Measurements from ENCODE around the gene TSEN34.
"Not testable (repeated sequence)": the region's sequence is repeated elsewhere in the genome, so short reads cannot be mapped to it uniquely, and the experiment has no call there.

Gene TSEN34

DNA sequence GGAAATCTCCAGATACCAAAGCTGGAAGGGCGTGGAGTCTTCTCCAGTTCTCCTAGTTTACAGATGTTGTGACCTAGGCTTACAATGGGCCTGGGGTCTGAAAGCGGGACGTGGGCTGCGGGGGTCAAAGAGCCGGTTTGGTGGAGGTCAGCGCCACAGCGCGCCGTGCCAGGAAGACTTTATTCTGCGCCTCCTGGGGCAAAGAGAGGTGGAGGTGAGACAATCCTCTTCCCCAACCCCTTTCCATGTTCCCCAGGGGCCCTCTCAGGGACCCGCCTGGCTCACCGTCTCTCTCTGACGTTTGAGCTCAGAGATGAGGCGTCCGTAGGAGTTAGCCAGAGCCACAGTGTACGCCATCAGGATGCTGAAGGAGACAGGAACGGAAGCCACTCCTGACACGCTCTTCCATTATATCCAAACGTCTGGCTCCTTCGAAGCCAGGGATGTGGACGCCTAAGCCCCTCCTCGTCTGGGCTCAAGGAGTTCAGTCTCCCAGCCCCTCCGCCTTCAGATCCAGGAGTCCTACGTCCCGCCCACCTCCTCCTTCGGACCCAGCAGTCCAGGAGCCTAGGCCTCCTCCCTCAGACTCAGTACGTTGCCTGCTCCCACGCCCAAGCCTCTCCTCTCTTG is 30.8 kb upstream of the TSEN34 start:
- FAIRE-seq: no peak

DNA sequence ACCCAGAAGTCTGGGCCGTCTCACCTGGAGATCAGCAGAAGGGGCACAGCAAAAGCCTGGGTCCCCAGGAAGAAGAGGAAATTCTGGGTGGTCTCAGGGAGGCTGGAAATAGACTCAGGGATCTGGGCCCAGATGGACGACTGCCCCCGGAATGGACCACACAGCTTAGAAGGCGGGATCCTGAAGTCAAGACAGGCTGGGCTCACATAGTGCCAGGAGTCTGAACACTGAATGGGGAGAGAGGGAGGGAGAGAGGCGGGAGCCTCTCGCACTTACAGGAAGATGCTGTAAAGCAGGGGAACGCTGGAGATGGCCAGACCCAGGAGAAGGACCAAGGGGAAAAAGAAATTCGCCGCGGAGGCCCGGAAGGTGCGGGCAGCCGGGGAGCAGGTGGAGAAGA is 30.3 kb upstream of the TSEN34 start:
- DNase-seq (ENCODE audit: insufficient read length, low spot score): no peak
- no peak for FAIRE-seq

More for the DNA sequence above, 30.8 kb upstream of the TSEN34 start:
- DNase-seq (ENCODE audit: insufficient read length, low spot score): no peak

DNA sequence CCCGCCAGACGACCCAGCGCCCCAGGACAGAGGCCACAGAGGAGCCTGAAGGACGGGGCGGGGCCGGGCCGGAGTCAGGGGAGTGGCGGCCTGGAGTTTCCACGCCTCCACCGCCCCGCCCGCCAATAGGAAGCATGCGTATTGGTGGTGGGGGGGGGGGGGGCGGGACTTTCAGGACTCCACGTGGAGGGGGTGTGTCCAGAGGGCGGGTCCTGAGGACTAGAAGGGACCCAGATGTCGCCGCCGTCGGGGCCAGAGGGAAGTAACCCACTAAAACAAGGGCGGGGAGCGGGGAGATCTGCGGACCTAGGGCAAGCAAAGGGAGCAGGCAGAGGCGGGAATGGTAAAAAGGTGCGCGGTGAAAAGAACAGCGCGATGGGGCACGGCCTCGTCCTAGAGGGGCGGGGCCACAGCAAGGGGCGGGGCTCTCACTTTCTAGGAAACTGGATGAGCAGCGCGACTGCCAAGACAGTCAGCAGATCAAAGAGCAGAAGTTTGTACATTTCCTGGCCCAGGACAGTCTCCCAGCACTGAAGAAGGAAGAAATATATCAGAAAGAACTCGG is 28.8 kb upstream of the TSEN34 start:
- DNase-seq (ENCODE audit: insufficient read length, low spot score): no peak
- peak; percentile 40 for FAIRE-seq

DNA sequence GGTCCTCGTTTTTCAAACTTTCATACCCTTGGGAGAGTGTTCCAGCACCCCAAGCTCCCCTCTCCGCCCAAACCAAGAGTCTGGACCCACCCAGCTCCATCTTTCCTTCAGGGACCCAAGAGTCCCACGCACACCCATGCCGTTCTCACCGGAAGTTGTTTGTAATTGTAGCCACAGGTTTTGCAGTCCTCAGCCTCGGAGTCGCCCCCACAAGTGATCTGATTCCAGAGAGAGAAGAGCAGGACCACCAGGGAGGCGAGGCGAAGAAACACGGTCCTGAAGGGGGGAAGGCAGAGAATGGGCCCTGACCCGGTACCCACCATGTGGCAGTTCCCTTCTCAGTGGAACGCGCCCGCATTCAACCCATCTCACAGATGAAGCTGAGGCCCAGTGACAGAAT is 28.2 kb upstream of the TSEN34 start:
- DNase-seq (ENCODE audit: insufficient read length, low spot score): no peak

DNA sequence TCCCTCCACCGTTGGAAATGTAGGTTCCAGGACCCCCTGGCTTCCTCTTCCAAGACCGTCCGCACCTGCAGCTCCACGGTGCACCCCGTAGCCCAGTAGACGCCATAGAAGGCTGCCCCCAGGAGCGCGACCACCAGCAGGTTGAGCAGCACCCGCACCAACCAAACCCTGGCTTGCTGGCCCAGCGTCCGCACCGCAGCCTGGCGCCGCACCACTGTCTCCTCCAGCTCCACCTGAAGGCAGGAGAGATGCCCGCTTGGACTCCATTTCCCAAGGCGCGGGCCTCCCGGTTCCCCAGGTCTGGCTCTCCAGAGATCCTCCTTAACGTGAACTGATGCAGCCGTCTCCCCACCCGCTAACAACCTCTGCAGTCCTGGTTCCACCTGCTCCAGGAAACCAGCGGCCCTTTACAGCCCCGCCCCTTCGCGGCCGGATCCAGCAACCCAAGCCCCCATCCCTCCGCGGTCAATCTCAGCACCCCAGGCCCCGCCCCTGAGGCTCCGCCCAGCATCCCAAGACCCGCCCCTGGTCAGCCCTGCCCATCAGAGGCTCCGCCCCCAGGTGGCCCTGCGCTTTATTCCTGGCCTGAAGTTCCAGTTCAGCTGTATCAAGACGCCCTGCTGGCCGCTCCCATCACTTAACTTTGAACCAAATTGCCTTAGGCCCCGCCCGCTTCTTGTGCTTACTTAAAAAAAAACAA is 26.6 kb upstream of the TSEN34 start:
- no peak for DNase-seq (ENCODE audit: insufficient read length, low spot score)
- no peak for FAIRE-seq

More for the DNA sequence above, 28.2 kb upstream of the TSEN34 start:
- FAIRE-seq: no peak

DNA sequence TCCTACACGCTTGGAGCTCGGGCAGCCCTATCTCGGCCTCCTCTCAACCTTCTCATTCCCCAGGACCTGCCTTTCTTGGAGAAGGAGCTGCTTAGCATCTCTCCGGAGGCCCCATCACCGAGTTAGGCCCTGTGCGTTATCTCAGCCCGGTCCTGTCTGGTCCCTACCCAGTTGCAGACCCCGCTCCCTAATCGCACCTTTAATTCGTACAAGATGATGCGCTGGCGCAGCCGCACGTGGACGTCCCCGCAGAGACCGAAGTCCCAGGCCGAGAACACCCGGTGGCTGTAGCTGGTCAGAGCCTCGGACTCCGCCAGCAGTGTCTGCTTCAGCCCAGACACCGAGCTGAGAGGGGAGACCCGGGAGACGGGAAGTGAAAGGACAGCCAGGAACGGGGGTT is 25.9 kb upstream of the TSEN34 start:
- DNase-seq (ENCODE audit: insufficient read length, low spot score): no peak
- FAIRE-seq: no peak

DNA sequence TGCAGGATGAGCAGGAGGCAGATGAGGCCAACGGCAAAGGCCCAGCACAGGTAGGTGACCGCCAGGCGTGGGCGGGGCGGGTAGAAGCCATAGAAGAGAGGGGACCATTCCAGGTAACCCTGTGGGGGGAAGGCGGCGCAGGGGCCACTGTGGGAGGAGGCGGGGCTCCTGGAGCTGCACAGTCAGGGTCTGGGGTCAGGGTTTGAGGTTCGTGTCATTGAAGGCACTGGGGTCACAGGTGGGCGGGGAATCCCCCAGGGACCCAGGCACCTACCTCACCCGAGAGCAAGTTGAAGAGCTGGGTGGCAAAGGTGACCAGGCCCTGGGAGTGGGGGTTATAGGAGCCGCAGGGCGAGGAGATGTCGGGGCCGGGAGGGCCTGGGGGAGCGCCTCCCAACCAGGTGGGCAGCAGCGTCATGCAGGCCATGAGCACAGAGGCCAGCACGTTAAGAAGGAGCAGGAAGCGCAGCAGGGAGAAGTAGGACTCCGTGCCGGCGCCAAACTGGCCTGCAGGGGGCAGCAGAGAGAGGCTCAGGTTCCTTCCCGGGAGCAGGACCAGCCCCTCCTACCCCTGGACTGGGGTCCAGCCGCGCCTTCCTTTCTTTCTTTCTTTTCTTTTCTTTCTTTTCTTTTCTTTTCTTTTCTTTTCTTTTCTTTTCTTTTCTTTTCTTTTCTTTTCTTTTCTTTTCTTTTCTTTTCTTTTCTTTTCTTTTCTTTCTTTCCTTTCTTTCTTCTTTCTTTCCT is 22.8 kb upstream of the TSEN34 start:
- DNase-seq (ENCODE audit: insufficient read length, low spot score) (peak; percentile 95), FAIRE-seq (peak; percentile 92)

DNA sequence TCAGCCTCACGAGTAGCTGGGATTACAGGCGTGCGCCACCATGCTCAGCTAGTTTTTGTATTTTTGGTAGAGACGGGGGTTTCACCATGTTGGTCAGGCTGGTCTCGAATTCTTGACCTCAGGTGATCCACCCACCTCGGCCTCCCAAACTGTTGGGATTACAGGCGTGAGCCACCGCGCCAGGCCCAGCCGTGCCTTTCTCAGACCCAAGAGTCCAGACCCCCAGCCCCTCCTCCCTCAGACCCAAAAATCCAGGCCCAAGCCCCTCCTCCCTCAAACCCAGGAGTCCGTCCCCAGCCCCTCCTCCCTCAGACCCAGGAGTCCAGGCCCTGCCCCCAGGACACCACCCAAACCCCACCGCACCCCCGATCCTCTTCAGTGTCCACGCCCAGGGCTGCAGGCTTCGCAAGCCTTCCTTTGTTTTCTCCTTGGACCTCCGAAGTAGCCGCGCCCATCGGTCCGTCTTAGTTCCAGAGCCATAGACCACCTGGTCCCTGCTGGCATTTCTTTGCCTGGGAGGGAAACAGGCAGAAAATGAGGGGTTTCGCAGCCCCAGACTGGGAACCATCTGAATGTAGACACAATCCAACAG is 21.9 kb upstream of the TSEN34 start:
- no peak for DNase-seq (ENCODE audit: insufficient read length, low spot score)
- no peak for FAIRE-seq

DNA sequence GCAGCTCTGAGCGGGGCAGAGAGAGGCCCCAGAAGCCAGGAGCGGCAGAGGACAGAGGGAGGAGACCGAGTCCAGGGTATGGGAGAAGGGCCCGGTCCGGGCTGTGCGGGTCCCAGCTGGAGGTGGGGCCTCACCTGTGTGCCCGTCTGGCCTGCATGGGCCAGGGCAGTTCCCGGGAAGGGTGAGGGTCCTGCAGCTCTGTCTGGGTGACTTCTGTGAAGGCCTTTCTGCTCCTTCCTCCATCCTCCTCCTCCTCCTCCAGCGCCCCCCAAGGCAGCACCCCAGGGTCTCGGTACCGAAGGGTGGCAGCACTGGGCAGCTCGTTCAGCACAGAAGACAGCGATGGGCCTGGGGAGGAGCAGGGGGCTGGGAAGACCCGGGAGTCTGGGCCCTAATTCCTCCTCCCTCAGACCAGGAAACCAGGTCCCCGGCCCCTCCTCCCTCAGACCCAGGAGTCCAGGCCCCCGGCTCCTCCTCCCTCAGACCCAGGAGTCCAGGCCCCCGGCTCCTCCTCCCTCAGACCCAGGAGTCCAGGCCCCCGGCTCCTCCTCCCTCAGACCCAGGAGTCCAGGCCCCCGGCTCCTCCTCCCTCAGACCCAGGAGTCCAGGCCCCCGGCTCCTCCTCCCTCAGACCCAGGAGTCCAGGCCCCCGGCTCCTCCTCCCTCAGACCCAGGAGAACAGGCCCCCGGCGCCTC is 19.2 kb upstream of the TSEN34 start:
- not testable (repeated sequence) for FAIRE-seq; DNase-seq (ENCODE audit: insufficient read length, low spot score)

DNA sequence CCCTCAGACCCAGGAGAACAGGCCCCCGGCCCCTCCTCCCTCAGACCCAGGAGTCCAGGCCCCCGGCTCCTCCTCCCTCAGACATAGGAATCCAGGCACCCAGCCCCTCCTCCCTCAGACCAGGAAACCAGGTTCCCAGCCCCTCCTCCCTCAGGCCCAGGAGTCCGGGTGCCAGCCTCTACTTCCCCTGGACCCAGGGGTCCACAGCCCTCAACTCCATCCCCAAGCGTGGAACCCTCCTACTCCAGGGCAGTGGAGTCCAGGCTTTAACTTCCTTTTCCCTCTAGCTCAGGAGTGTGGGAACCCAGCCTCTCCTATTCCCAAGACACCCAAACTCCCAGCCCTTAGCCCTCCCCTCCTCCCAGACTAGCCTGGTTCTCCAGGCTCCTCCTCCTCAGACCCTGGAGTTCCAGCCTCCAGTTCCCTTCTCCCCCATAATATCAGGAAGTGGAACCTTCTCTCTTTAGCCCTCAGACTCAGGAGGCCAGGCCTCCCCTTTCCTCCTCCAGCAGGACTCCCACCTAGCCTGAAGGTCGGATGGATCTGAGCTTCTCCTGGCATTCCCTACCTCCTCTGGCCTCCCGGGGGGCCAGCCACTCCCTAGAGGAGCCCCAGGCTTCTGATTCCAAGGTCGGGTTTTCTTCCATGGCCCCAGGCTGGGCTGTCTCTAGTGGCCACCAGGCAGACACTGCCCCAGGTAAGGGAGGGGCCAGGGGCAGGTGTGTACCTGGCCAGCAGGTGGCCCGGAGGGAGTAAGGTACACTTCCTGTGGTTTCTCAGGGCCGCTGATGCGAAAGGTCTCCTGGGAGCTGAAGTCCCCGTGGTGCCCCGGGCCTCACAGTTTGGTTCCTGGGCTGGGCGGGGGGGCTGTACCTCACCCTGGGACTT is 18.4 kb upstream of the TSEN34 start, which contains the start of gene TMC4:
Gene TMC4 (minus strand): TSS at position 690 of the 888 bp plus-strand sequence. CDS start 43 bp downstream, at position 647.
- DNase-seq (ENCODE audit: insufficient read length, low spot score) (no peak), FAIRE-seq (no peak)

DNA sequence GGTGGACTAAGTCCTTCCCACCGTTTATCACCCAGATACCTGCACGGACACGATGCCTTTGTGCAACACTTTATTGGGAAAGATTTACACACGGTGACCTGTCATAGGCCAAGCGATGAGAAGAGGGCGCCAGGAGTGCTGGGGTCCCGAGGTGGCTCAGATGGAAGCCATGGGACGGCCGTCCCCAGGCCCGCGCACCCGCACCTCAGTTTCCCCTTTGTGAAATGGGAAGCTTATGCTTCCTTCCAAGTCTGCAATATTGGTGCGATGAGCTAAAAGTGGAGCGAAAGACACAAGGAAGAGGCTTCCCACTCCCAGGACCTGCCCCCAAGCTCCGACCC is 17.8 kb upstream of the TSEN34 start:
- DNase-seq (ENCODE audit: insufficient read length, low spot score) (no peak), FAIRE-seq (no peak)

DNA sequence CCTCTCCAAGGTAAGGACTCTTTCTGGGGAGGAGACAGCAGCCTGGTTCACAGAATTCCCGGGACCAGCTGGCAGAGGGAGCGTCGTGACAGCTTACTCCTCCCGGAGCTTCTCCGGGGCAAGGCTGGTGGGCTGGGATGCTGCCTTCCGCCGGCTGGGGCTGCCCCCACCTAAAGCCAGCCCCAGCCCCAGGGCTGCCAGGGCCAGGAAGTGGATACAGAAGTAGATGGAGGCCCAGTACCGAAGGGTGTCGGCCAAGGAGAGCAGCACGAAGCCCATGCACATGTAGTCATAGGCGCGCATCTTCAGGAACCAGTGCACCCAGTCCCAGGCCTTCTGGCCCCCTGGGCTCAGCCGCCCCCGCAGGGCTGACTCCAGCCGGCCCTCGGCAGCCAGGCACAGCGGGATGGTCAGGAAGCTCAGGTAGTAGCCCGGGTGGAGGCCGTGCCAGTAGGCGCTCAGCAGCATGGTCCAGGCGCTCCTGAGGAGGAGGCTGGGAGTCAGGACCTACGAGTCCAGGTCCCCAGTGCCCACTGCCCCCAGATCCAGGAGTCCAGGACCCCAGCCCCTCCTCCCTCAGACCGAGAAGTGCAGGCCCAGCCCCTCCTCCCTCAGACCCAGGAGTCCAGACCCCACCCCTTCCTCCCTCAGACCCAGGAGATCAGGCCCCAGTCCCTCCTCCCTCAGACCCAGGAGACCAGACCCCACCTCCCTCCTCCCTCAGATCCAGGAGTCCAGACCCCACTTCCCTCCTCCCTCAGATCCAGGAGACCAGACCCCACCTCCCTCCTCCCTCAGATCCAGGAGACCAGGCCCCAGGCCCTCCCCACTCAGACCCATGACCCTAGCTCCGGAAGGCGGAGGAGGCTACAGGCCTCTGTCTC is 16.9 kb upstream of the TSEN34 start:
- no peak for FAIRE-seq
- DNase-seq (ENCODE audit: insufficient read length, low spot score): no peak

DNA sequence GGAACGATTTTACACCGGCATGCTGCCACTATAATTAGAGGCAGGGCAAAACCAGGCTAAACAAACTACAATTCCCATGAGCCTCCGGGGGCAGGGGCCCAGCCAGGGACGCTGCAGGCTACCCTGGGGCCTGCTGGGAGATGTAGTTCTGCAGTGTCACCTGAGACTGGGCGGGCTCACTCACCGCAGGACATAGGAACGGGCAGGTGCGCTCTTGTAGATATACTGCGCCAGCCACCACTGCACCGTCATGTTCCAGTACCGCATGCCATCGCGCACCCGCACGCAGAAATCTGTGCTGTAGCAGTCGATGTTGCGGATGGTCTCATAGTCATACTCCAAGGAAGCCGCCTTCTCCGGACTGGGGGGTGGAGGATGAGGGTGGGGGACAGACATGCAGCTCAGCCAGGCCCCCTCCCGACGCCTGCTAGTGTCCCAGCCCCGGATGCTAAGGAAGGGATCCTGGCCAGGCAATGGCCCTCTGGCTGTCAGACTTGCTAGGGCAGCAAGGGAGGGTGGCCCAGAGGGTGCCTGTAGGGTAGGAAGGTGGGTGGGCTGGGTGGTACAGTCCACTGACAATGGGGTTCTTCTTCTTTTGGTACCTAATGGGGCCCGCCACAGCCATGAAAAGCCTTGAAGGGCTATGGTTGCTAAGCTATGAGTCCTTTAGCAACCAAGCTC is 12.4 kb upstream of the TSEN34 start:
- DNase-seq (ENCODE audit: insufficient read length, low spot score) (no peak), FAIRE-seq (no peak)

DNA sequence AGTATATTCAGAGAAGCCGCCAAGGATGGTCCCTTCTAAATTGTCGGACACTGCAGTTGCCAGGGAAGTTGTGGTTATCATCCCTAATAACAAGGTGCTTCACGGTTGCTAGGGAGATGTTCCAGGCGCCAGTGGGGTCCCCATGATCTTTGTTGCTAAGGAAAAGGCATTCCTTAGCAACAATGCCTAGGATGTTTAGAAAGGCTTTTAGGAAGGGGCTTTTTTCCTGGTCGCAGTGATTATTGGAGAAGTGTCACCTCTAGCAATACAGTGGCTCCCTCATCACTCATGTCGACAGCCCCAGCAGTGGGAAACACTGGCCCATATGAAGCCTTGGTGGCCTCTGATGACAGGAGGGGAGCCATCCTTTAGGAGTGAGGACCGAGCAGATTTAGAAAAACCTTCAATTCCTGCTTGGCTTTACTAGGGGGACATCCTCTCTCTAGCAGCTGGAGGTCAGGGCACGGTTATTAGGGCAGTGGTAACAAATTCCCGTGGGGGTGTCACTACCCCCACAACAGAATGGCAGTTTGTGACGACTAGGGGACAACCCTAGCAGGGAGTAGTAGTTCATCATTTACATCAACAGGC is 11.8 kb upstream of the TSEN34 start:
- DNase-seq (ENCODE audit: insufficient read length, low spot score): no peak
- no peak for FAIRE-seq

DNA sequence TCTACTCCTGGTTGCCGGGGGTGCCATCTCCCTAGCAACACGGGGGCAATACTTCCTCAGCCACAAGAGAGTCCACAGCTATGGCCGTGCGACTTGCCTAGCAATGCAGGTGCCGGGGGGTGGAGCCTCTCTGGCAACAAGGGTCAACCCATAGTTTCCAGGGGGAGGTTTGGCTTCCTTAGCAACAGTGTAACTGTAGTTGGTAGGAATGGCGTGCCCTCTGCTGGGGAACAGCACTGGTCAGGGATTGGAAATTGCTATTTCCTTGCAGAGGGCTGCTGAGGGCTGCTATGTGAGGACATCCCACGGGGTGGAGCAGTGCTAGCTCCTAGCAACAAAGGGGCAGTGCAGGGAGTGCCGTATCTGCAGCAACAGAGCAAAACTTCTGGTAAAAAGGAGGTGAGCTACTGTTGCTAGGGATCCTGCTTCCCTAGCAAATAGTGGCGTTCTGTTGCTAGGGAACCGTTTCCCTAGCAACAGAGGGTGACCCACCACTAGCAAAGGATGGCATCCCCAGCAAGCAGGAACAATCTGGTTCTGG is 11.1 kb upstream of the TSEN34 start:
- no peak for FAIRE-seq
- no peak for DNase-seq (ENCODE audit: insufficient read length, low spot score)

DNA sequence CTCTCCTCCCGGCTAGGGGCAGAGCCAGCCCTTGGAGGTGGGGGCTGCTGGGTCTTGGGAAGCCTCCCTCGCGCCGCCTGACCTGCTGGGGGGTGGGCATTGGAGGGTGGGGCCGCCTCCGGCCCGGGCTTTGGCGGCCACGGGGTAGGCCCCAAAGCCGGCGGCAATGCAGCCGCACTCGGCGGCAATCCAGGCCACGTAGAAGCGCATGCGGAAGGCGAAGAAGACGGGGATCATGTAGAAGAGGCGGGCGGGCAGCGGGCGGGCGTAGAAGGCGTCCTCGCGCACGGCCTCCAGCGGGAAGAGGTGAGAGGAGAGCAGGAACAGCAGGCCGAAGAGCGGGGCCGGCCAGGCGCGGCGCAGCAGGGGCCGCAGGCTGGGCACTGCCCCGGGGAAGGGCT is 10.4 kb upstream of the TSEN34 start:
- no peak for FAIRE-seq
- DNase-seq (ENCODE audit: insufficient read length, low spot score): no peak

DNA sequence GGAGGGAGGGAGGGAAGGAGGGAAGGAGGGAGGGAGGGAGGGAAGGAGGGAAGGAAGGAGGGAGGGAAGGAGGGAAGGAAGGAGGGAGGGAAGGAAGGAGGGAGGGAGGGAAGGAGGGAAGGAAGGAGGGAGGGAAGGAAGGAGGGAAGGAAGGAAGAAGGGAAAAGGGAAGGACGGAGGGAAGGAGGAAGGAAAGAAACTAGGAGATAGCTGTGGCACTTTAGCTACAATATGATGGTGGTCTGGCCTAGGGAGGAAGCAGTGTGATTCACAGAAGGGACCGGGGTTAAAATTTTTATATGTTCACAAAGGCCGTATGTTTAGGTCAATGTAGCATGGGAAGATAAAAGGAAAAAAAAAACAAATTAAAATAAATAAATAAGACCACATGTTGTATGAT is 9.2 kb upstream of the TSEN34 start:
- DNase-seq (ENCODE audit: insufficient read length, low spot score); FAIRE-seq: not testable (repeated sequence)

All from GM19239 (cell line).